HepG2 (cell line): Measurements from ENCODE around the gene PAQR5. TPM values are rescaled to one million over a fixed set of nuclear protein-coding genes. Genes with fewer than 3 reads are reported as not detected.
A peak's percentile ranks its signal among the peaks of the same experiment; 100 is the strongest.

ENCODE experiments used
- ATAC-seq: fragments of 200-7000 bp; cut with Tn5 transposase; 3 replicates; pipeline ENCODE4 v1.9.1; 2020; ENCODE audit warnings: mild to moderate bottlenecking, moderate library complexity
- BruUV-seq: library from RNA; stranded (reverse); fragments of 400-500 nt; replicated peaks from 2 replicates; lab custom pipeline; 2021; lab: Mats Ljungman, UMichigan
- CTCF ChIA-PET: fragments of 300-600 bp; formaldehyde crosslinking; extraction: SDS; loops from one replicate; lab custom pipeline; 2021; ENCODE audit warnings: low total read pairs, inconsistent platforms, low intra/inter-chr PET ratio; lab: Yijun Ruan, JAX
- POLR2A ChIA-PET: fragments of 350-600 bp; sonication (Branson Sonifier 250); formaldehyde crosslinking; loops from one replicate; lab custom pipeline; 2020; ENCODE audit warnings: antibody characterized with exemption, inconsistent platforms; lab: Yijun Ruan, JAX
- DNase-seq: peaks from one replicate; pipeline ENCODE4 v3.0.0-alpha.2; 2015; ENCODE audit warnings: low spot score
- FAIRE-seq: peaks from 3 replicates; lab custom pipeline; 2011; peaks lifted over from hg19 to GRCh38; lab: Jason Lieb, UNC
- H2AFZ ChIP-seq: one replicate; pipeline ENCODE4 v1.6.1; 2011; ENCODE audit warnings: low read length, inconsistent platforms
- H3K27ac ChIP-seq: fragments of 300-600 bp; 3 replicates; pipeline ENCODE4 v1.8.0; 2011; ENCODE audit warnings: mixed run types, mild to moderate bottlenecking, mixed read lengths, low read length, inconsistent platforms; ENCODE audit not compliant: insufficient read depth; ENCODE audit errors: extremely low read length
- H3K27me3 ChIP-seq, 2 experiments: fragments of 200-600 bp in 1 of 2; 2 replicates in 1 of 2; 3 replicates in 1 of 2; pipeline versions ENCODE4 v1.6.0 to v1.8.0; 2011; ENCODE audit warnings: low read length in 2 of 2, mild to moderate bottlenecking in 2 of 2, moderate library complexity in 2 of 2, inconsistent platforms in 1 of 2; ENCODE audit not compliant: insufficient read depth in 2 of 2, control insufficient read depth in 1 of 2
- H3K36me3 ChIP-seq, 2 experiments: fragments of 200-600 bp in 1 of 2; replicated peaks in 1 of 2; 2 replicates in 1 of 2; 3 replicates in 1 of 2; pipeline versions ENCODE4 v1.5.1 to v1.8.0; 2011; ENCODE audit warnings: low read length in 2 of 2, inconsistent platforms in 1 of 2; ENCODE audit not compliant: insufficient read depth in 2 of 2, control insufficient read depth in 1 of 2
- H3K4me1 ChIP-seq: 2 replicates; pipeline ENCODE4 v1.5.1; 2012; ENCODE audit warnings: low read length, inconsistent platforms; ENCODE audit not compliant: insufficient read depth
- H3K4me2 ChIP-seq: 2 replicates; pipeline ENCODE4 v1.6.0; 2011; ENCODE audit warnings: low read depth, low read length, inconsistent platforms
- H3K4me3 ChIP-seq, 3 experiments: fragments of 200-600 bp in 1 of 3; sonication (generic), shearing (Covaris generic) in 1 of 3; replicated peaks in 1 of 3; 2 replicates each; pipeline ENCODE4 v1.5.1; 2011 to 2016; ENCODE audit warnings: low read length in 3 of 3, inconsistent platforms in 2 of 3, low read depth in 2 of 3, mild to moderate bottlenecking in 2 of 3, control low read depth in 1 of 3, mixed read lengths in 1 of 3; ENCODE audit not compliant: insufficient read depth in 1 of 3
- H3K79me2 ChIP-seq: one replicate; pipeline ENCODE4 v1.6.1; 2011; ENCODE audit warnings: low read length, inconsistent platforms; ENCODE audit not compliant: insufficient read depth
- H3K9ac ChIP-seq: 2 replicates; pipeline ENCODE4 v1.6.0; 2011; ENCODE audit warnings: mild to moderate bottlenecking, low read depth, low read length, inconsistent platforms; ENCODE audit not compliant: insufficient read depth
- H3K9me3 ChIP-seq: 2 replicates; pipeline ENCODE4 v1.5.1; 2012; ENCODE audit warnings: mild to moderate bottlenecking, low read length
- H4K20me1 ChIP-seq: 2 replicates; pipeline ENCODE4 v1.6.0; 2011; ENCODE audit warnings: inconsistent platforms, mild to moderate bottlenecking, low read length, moderate library complexity; ENCODE audit not compliant: insufficient read depth
- CTCF ChIP-seq: sonication (generic); formaldehyde crosslinking; IDR thresholded peaks from 2 replicates; pipeline ENCODE4 v1.5.0; 2020; ENCODE audit warnings: mild to moderate bottlenecking, missing genetic modification reagents, moderate library complexity
- FOSL2 ChIP-seq: sonication (generic); formaldehyde crosslinking; IDR thresholded peaks from 2 replicates; pipeline ENCODE4 v1.4.0; 2020; ENCODE audit warnings: missing genetic modification reagents
- RBM22 ChIP-seq: fragments of 200-400 bp; formaldehyde crosslinking; optimal IDR thresholded peaks from 2 replicates; pipeline ENCODE3; 2017; ENCODE audit warnings: mild to moderate bottlenecking, low read length, moderate library complexity
- SMC3 ChIP-seq: IDR thresholded peaks from 2 replicates; pipeline ENCODE4 v1.6.1; 2011; ENCODE audit warnings: low read length, improper control_type of control experiment
- STAG1 ChIP-seq: sonication (generic); formaldehyde crosslinking; IDR thresholded peaks from 2 replicates; pipeline ENCODE4 v1.4.0; 2020; ENCODE audit warnings: missing genetic modification reagents
- TEAD3 ChIP-seq: optimal IDR thresholded peaks from 2 replicates; pipeline ENCODE3; 2016; ENCODE audit warnings: borderline replicate concordance
- ZNF18 ChIP-seq: sonication (generic); formaldehyde crosslinking; IDR thresholded peaks from 2 replicates; pipeline ENCODE4 v1.8.0; 2022; ENCODE audit warnings: mild to moderate bottlenecking, missing genetic modification reagents; ENCODE audit not compliant: insufficient replicate concordance
- WGBS: methylation state at CpG from one replicate; pipeline ENCODE4 v1.1.6; 2017; ENCODE audit warnings: low lambda C conversion rate; 5-methylcytosine and 5-hydroxymethylcytosine counted together
- in situ Hi-C: cut with HindIII; loops from 2 replicates; pipeline ENCODE4 v1.10.0; 2017; ENCODE audit warnings: low pct_unique_long_range_greater_than_20kb; ENCODE audit not compliant: extremely low pct_ligation_motif_present
- intact Hi-C: fragments of 100-400 bp; cut with micrococcal nuclease; formaldehyde crosslinking; loops from one replicate; pipeline ENCODE4 v1.10.0; 2022; ENCODE audit not compliant: unreplicated experiment
- polyA plus RNA-seq, 8 experiments: library from polyadenylated mRNA; depleted of rRNA in 3 of 8; stranded (reverse) in 7 of 8; unstranded in 1 of 8; fragments of >200 nt; fragmentation: Illumina TruSeq in 4 of 8; extraction: Trizol in 4 of 8; gene quantifications; 2 replicates each; pipeline versions ENCODE4 v1.2.1 to v1.2.3, GENCODE V29; 2011 to 2016; ENCODE audit warnings: low read depth in 4 of 8, missing spikeins in 1 of 8, mixed read lengths in 1 of 8; ENCODE audit not compliant: insufficient read depth in 1 of 8
- total RNA-seq, 5 experiments: library from RNA; depleted of rRNA; stranded (reverse); fragments of >200 nt; fragmentation: Illumina TruSeq; extraction: Trizol; gene quantifications; 2 replicates each; pipeline ENCODE4 v1.2.3, GENCODE V29; 2016; ENCODE audit warnings: low read depth in 1 of 5

PAQR5 gene
- total and polyA plus RNA-seq, 2 of the 13 experiments (the other 11 are each of a cell fraction or from before 2014, with no cell fraction given): 0.53 to 1.3 TPM

- intact Hi-C loops: no loop called here
These were observed 111.6 kb downstream of the PAQR5 start for GRCh38 chr15:69410248-69410874.

More at GRCh38 chr15:69410248-69410874, 111.6 kb downstream of the PAQR5 start:
- 60% methylated on average over 9 of the region's 9 CpGs for WGBS
- no peaks in the 10 kb centered on the region for H3K27me3 ChIP-seq
- H2AFZ ChIP-seq: no peak overlapping the region
- no peak overlapping the region for H3K4me3 ChIP-seq
- ATAC-seq (no peak), FAIRE-seq (no peak), DNase-seq (peak; percentile 11)
- TF ChIP-seq RBM22 (no peak), CTCF (CRISPR knock-in tag) (peak; percentile 54), SMC3 (peak; percentile 28; the same call in 1 of the 2 replicates), TEAD3 (peak; percentile 13), ZNF18 (CRISPR knock-in tag) (no peak), STAG1 (CRISPR knock-in tag) (peak; percentile 56), FOSL2 (CRISPR knock-in tag) (peak; percentile 49)
- no peaks in the 10 kb centered on the region for H3K9me3 ChIP-seq
- ChIA-PET POLR2A (no interaction called here), CTCF (no interaction called here)
- H4K20me1 ChIP-seq: no peaks in the 10 kb centered on the region
- in situ Hi-C loops: no loop called here
- H3K36me3 ChIP-seq: no peaks in the 10 kb centered on the region
- no peak overlapping the region for H3K4me2 ChIP-seq
- no peak overlapping the region for H3K9ac ChIP-seq
- peaks cover 10% of the 10 kb centered on the region for H3K4me1 ChIP-seq
- no TSS peak for BruUV-seq
- H3K79me2 ChIP-seq: peaks cover 8% of the 10 kb centered on the region
- H3K27ac ChIP-seq: no peak overlapping the region
